ENCODE results near the gene IFI30. TPM values are rescaled to one million over a fixed set of nuclear protein-coding genes. Genes with fewer than 3 reads are reported as not detected.

The IFI30 gene
- 10 to 100 TPM in 3 of 4 donors, 1 to 10 TPM in 1; 10.0 to 50.8 (median 32.8) TPM for total RNA-seq

DNA sequence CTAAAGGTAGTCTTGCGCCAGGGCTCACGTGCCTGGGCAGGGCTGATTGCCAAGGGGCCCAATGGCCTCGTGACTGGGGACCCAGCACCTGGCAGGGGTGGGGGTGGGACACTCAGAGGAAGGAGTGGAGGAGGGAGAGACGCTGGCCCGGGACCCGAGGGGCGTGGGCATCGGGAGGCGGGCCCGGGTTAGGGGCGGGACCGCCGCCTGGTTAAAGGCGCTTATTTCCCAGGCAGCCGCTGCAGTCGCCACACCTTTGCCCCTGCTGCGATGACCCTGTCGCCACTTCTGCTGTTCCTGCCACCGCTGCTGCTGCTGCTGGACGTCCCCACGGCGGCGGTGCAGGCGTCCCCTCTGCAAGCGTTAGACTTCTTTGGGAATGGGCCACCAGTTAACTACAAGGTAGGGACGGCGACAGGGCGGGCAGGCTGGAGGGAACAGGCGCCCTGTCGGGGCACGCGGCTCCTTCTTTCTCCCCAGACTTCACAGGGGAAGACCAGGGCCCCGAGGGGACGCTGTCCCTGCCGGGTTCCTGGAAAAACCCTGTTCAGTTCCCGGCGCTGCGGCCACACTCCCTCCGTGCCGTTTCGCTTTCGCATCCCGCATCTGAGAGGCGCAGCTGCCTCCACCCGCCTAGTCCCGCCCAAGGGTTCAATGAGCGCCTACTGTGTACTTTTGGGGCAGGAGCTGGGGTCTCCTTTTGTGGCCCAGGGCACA lies at the start of gene IFI30:
IFI30 (plus strand) TSS at position 242 of the 717 bp plus-strand sequence; CDS start at position 271, 29 bp downstream.
- H3K9me3 ChIP-seq: no peaks in the 10 kb centered on the region
- H3K36me3 ChIP-seq: no peaks in the 10 kb centered on the region
- no peaks in the 10 kb centered on the region for H3K27me3 ChIP-seq
- 0% methylated on average over 30 of the region's 47 CpGs; no CpG with 5 or more reads in 1 of the 2 donors for WGBS, 2 donors (ENCODE audit: low coverage in 1 of 2)
- H3K4me1 ChIP-seq: peaks cover 4 to 27% (median 18%) of the 10 kb centered on the region in 4 donors
- H3K27ac ChIP-seq: peak within 1 kb of the TSS; percentile 74 to 87 (median 84)
- TF ChIP-seq, protein P1, sequence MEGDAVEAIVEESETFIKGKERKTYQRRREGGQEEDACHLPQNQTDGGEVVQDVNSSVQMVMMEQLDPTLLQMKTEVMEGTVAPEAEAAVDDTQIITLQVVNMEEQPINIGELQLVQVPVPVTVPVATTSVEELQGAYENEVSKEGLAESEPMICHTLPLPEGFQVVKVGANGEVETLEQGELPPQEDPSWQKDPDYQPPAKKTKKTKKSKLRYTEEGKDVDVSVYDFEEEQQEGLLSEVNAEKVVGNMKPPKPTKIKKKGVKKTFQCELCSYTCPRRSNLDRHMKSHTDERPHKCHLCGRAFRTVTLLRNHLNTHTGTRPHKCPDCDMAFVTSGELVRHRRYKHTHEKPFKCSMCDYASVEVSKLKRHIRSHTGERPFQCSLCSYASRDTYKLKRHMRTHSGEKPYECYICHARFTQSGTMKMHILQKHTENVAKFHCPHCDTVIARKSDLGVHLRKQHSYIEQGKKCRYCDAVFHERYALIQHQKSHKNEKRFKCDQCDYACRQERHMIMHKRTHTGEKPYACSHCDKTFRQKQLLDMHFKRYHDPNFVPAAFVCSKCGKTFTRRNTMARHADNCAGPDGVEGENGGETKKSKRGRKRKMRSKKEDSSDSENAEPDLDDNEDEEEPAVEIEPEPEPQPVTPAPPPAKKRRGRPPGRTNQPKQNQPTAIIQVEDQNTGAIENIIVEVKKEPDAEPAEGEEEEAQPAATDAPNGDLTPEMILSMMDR (IDR thresholded peaks at IDR 0.05): no peak
- TF ChIP-seq POLR2A (IDR thresholded peaks at IDR 0.05) (peak; percentile 85), POLR2AphosphoS5 (IDR thresholded peaks at IDR 0.05) (peak; percentile 73 to 87 (median 85)), EP300 (IDR thresholded peaks at IDR 0.05; ENCODE audit: low read depth) (no peak)
- intact Hi-C loops (cut with DNase I; ENCODE audit: low total_unique reads): no loop called here
- in situ Hi-C loops (cut with MboI; ENCODE audit: low pct_ligation_motif_present in 1 of 4, low pct_unique_long_range_greater_than_20kb in 1 of 4, low sequenced_read_pairs in 3 of 4): no loop called here
- H3K4me3 ChIP-seq: peak within 1 kb of the TSS; percentile 48 to 86 (median 64)
- peak; percentile 88 for DNase-seq

DNA sequence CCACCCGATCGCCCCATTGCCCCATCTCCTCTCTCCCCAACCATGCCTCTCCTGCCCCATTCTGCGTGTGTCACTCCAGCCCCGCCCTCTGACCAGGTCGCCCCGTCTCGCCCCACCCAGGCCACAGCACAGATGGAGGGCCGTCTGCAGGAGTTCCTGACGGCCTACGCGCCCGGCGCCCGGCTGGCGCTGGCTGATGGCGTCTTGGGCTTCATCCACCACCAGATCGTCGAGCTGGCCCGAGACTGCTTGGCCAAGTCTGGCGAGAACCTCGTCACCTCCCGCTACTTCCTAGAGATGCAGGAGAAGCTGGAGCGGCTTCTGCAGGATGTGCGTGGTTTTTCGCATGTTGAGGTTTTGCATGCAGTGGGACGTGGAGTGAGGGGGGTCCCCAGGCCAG lies 49.8 kb upstream of the IFI30 start:
- in situ Hi-C loops (cut with MboI; ENCODE audit: low pct_ligation_motif_present in 1 of 4, low pct_unique_long_range_greater_than_20kb in 1 of 4, low sequenced_read_pairs in 3 of 4): no loop called here
- H3K36me3 ChIP-seq: peaks cover 0 to 14% (median 5%) of the 10 kb centered on the region in 4 donors
- H3K9me3 ChIP-seq: no peaks in the 10 kb centered on the region

DNA sequence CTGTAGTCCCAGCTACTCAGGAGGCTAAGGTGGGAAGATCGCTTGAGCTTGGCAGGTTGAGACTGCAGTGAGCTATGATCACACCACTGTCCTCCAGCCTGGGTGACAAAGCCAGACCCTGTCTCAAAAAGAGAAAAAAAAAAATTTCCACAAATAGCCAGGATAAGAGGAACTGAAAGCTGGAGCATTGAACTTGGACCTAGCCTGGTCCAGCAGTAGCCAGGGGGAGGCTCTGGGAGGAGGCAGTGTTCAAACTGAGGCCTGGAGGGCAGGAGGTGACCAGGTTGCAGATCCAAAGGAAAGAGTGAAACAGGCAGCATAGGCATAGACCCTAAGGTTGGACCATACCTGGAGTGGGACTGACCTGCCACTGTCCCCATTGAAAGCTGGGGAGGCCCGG lies 47.5 kb upstream of the IFI30 start:
- Histone ChIP-seq H3K4me1 (no peaks in the 10 kb centered on the region), H3K27ac (no peak overlapping the region), H3K9me3 (no peaks in the 10 kb centered on the region), H3K36me3 (peaks cover 0 to 21% (median 5%) of the 10 kb centered on the region in 4 donors), H3K27me3 (no peaks in the 10 kb centered on the region), H3K4me3 (no peak overlapping the region)
- intact Hi-C loops (cut with DNase I; ENCODE audit: low total_unique reads) (no loop called here), in situ Hi-C loops (cut with MboI; ENCODE audit: low pct_ligation_motif_present in 1 of 4, low pct_unique_long_range_greater_than_20kb in 1 of 4, low sequenced_read_pairs in 3 of 4) (no loop called here)
- DNase-seq: no peak
- WGBS, 2 donors (ENCODE audit: low coverage in 1 of 2): 82 to 100% methylated on average over 1 to 2 of the region's 2 CpGs
- no peak for TF ChIP-seq POLR2AphosphoS5 (IDR thresholded peaks at IDR 0.05)
- TF ChIP-seq EP300 (IDR thresholded peaks at IDR 0.05; ENCODE audit: low read depth): no peak
- TF ChIP-seq, protein P1 (IDR thresholded peaks at IDR 0.05): no peak
- no peak for TF ChIP-seq POLR2A (IDR thresholded peaks at IDR 0.05)

More for the DNA sequence above, 49.8 kb upstream of the IFI30 start:
- Histone ChIP-seq H3K27me3 (no peaks in the 10 kb centered on the region), H3K27ac (no peak overlapping the region), H3K4me3 (no peak overlapping the region), H3K4me1 (peaks cover 0 to 8% (median 4%) of the 10 kb centered on the region in 4 donors)
- TF ChIP-seq POLR2AphosphoS5 (IDR thresholded peaks at IDR 0.05) (no peak), POLR2A (IDR thresholded peaks at IDR 0.05) (no peak), EP300 (IDR thresholded peaks at IDR 0.05; ENCODE audit: low read depth) (no peak)
- TF ChIP-seq, protein P1 (IDR thresholded peaks at IDR 0.05): no peak
- intact Hi-C loops (cut with DNase I; ENCODE audit: low total_unique reads): no loop called here
- whole genome bisulfite sequencing, 2 donors (ENCODE audit: low coverage in 1 of 2): 85 to 94% methylated on average over 13 to 26 of the region's 26 CpGs
- DNase-seq: no peak

DNA sequence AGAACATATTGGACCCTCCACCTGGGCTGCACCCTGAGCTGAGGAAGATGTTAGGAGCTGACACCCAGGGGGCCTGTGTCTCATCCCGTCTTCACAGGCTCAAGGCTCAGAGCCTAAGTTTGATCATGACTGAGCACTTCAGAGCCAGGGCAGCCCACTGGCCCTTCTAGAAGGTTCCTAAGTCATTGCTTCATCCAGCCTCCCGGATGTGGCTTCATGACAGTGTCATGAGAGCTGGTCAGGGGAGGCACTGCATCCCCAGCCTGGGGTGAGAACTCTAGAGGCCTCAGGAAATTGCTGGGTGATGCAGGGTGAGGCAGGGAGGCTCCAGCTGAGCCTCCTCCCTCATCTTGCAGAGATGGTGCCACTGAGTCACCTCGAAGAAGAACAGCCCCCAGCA lies 45.6 kb upstream of the IFI30 start:
- no peaks in the 10 kb centered on the region for H3K4me1 ChIP-seq
- TF ChIP-seq POLR2A (IDR thresholded peaks at IDR 0.05) (no peak), POLR2AphosphoS5 (IDR thresholded peaks at IDR 0.05) (no peak), EP300 (IDR thresholded peaks at IDR 0.05; ENCODE audit: low read depth) (no peak)
- TF ChIP-seq, protein P1 (IDR thresholded peaks at IDR 0.05): no peak
- H3K4me3 ChIP-seq: no peak overlapping the region
- intact Hi-C loops (cut with DNase I; ENCODE audit: low total_unique reads): no loop called here
- no peak overlapping the region for H3K27ac ChIP-seq
- WGBS, 2 donors (ENCODE audit: low coverage in 1 of 2): 80% methylated on average over 2 of the region's 3 CpGs; no CpG with 5 or more reads in 1 of the 2 donors
- no peak for DNase-seq
- H3K9me3 ChIP-seq: no peaks in the 10 kb centered on the region
- in situ Hi-C loops (cut with MboI; ENCODE audit: low pct_ligation_motif_present in 1 of 4, low pct_unique_long_range_greater_than_20kb in 1 of 4, low sequenced_read_pairs in 3 of 4): no loop called here
- H3K36me3 ChIP-seq: peaks cover 0 to 23% (median 10%) of the 10 kb centered on the region in 4 donors
- H3K27me3 ChIP-seq: no peaks in the 10 kb centered on the region
